Activated T-cell treated with anti-CD3 and anti-CD28 coated beads, Interleukin-2, amount 50 U/mL, for 24 hours (primary cell): ENCODE data around the gene SMIM5.

Experiments
- DNase-seq: peaks from one replicate; pipeline ENCODE4 v3.0.0-alpha.2; 2020
- H3K27ac Mint-ChIP-seq: 2 replicates; pipeline ENCODE4 v1.8.0; 2020; ENCODE audit warnings: mild to moderate bottlenecking, mixed read lengths
- H3K27me3 Mint-ChIP-seq: 2 replicates; pipeline ENCODE4 v1.8.0; 2020; ENCODE audit warnings: mixed read lengths
- H3K36me3 Mint-ChIP-seq: 2 replicates; pipeline ENCODE4 v1.8.0; 2020; ENCODE audit warnings: low read depth, mixed read lengths
- H3K4me1 Mint-ChIP-seq: 2 replicates; pipeline ENCODE4 v1.8.0; 2020; ENCODE audit warnings: low read depth, mixed read lengths
- H3K4me3 Mint-ChIP-seq: 2 replicates; pipeline ENCODE4 v1.8.0; 2020; ENCODE audit warnings: mild to moderate bottlenecking, moderate library complexity, mixed read lengths
- H3K9me3 Mint-ChIP-seq: 2 replicates; pipeline ENCODE4 v1.8.0; 2020; ENCODE audit warnings: mixed read lengths

The SMIM5 gene

GRCh38 chr17:75614556-75615270, 18.5 kb upstream of the SMIM5 start:
- Mint-ChIP-seq H3K27ac (no peak overlapping the region), H3K27me3 (no peaks in the 10 kb centered on the region), H3K36me3 (no peaks in the 10 kb centered on the region), H3K4me3 (no peak overlapping the region), H3K4me1 (no peaks in the 10 kb centered on the region), H3K9me3 (no peaks in the 10 kb centered on the region)
- DNase-seq = no peak

GRCh38 chr17:75615301-75615700, 17.9 kb upstream of the SMIM5 start:
- Mint-ChIP-seq H3K36me3 (no peaks in the 10 kb centered on the region), H3K4me3 (no peak overlapping the region), H3K27me3 (no peaks in the 10 kb centered on the region), H3K9me3 (no peaks in the 10 kb centered on the region), H3K4me1 (no peaks in the 10 kb centered on the region), H3K27ac (no peak overlapping the region)
- no peak for DNase-seq

GRCh38 chr17:75616521-75617122, 16.6 kb upstream of the SMIM5 start:
- H3K27me3 Mint-ChIP-seq = no peaks in the 10 kb centered on the region
- no peaks in the 10 kb centered on the region for H3K36me3 Mint-ChIP-seq
- H3K9me3 Mint-ChIP-seq = no peaks in the 10 kb centered on the region
- no peak overlapping the region for H3K27ac Mint-ChIP-seq
- no peak overlapping the region for H3K4me3 Mint-ChIP-seq
- no peak for DNase-seq
- H3K4me1 Mint-ChIP-seq = no peaks in the 10 kb centered on the region

- Mint-ChIP-seq H3K4me3 (no peak overlapping the region), H3K4me1 (no peaks in the 10 kb centered on the region), H3K36me3 (no peaks in the 10 kb centered on the region), H3K27me3 (no peaks in the 10 kb centered on the region), H3K27ac (no peak overlapping the region), H3K9me3 (no peaks in the 10 kb centered on the region)
- DNase-seq = no peak
Observed at GRCh38 chr17:75617218-75617617, 16.0 kb upstream of the SMIM5 start.

- no peak overlapping the region for H3K4me3 Mint-ChIP-seq
- H3K4me1 Mint-ChIP-seq = no peaks in the 10 kb centered on the region
- no peak for DNase-seq
- no peaks in the 10 kb centered on the region for H3K9me3 Mint-ChIP-seq
- no peak overlapping the region for H3K27ac Mint-ChIP-seq
- H3K36me3 Mint-ChIP-seq = no peaks in the 10 kb centered on the region
- no peaks in the 10 kb centered on the region for H3K27me3 Mint-ChIP-seq
Observed at GRCh38 chr17:75617675-75618074, 15.6 kb upstream of the SMIM5 start.

GRCh38 chr17:75619506-75620431, 13.5 kb upstream of the SMIM5 start:
- H3K27me3 Mint-ChIP-seq = no peaks in the 10 kb centered on the region
- H3K27ac Mint-ChIP-seq = no peak overlapping the region
- no peaks in the 10 kb centered on the region for H3K36me3 Mint-ChIP-seq
- no peaks in the 10 kb centered on the region for H3K9me3 Mint-ChIP-seq
- DNase-seq = no peak
- no peaks in the 10 kb centered on the region for H3K4me1 Mint-ChIP-seq
- H3K4me3 Mint-ChIP-seq = no peak overlapping the region

GRCh38 chr17:75621489-75621888, 11.7 kb upstream of the SMIM5 start:
- H3K27me3 Mint-ChIP-seq = no peaks in the 10 kb centered on the region
- H3K4me1 Mint-ChIP-seq = no peaks in the 10 kb centered on the region
- DNase-seq = no peak
- H3K27ac Mint-ChIP-seq = no peak overlapping the region
- H3K36me3 Mint-ChIP-seq = peaks cover 4% of the 10 kb centered on the region
- H3K4me3 Mint-ChIP-seq = no peak overlapping the region
- H3K9me3 Mint-ChIP-seq = no peaks in the 10 kb centered on the region

- Mint-ChIP-seq H3K27me3 (no peaks in the 10 kb centered on the region), H3K4me1 (no peaks in the 10 kb centered on the region), H3K36me3 (peaks cover 9% of the 10 kb centered on the region), H3K4me3 (no peak overlapping the region), H3K9me3 (no peaks in the 10 kb centered on the region), H3K27ac (peak overlapping the region; percentile 48)
- DNase-seq = no peak
Observed at GRCh38 chr17:75622076-75622475, 11.2 kb upstream of the SMIM5 start.

GRCh38 chr17:75622771-75623273, 10.4 kb upstream of the SMIM5 start:
- Mint-ChIP-seq H3K4me1 (no peaks in the 10 kb centered on the region), H3K36me3 (peaks cover 13% of the 10 kb centered on the region), H3K4me3 (no peak overlapping the region), H3K27me3 (no peaks in the 10 kb centered on the region), H3K27ac (no peak overlapping the region), H3K9me3 (no peaks in the 10 kb centered on the region)
- DNase-seq = no peak

- H3K4me1 Mint-ChIP-seq = no peaks in the 10 kb centered on the region
- H3K27me3 Mint-ChIP-seq = no peaks in the 10 kb centered on the region
- no peak overlapping the region for H3K4me3 Mint-ChIP-seq
- no peak for DNase-seq
- peaks cover 13% of the 10 kb centered on the region for H3K36me3 Mint-ChIP-seq
- H3K27ac Mint-ChIP-seq = peak overlapping the region; percentile 14
- no peaks in the 10 kb centered on the region for H3K9me3 Mint-ChIP-seq
Observed at GRCh38 chr17:75623386-75623785, 9.8 kb upstream of the SMIM5 start.

GRCh38 chr17:75624021-75624420, 9.2 kb upstream of the SMIM5 start:
- peaks cover 16% of the 10 kb centered on the region for H3K36me3 Mint-ChIP-seq
- H3K27ac Mint-ChIP-seq = no peak overlapping the region
- H3K9me3 Mint-ChIP-seq = no peaks in the 10 kb centered on the region
- H3K27me3 Mint-ChIP-seq = no peaks in the 10 kb centered on the region
- H3K4me1 Mint-ChIP-seq = no peaks in the 10 kb centered on the region
- H3K4me3 Mint-ChIP-seq = no peak overlapping the region
- DNase-seq = no peak

- no peaks in the 10 kb centered on the region for H3K9me3 Mint-ChIP-seq
- peaks cover 16% of the 10 kb centered on the region for H3K36me3 Mint-ChIP-seq
- no peaks in the 10 kb centered on the region for H3K27me3 Mint-ChIP-seq
- no peak overlapping the region for H3K27ac Mint-ChIP-seq
- no peak for DNase-seq
- H3K4me1 Mint-ChIP-seq = no peaks in the 10 kb centered on the region
- H3K4me3 Mint-ChIP-seq = no peak overlapping the region
Observed at GRCh38 chr17:75624714-75625345, 8.4 kb upstream of the SMIM5 start.

- no peaks in the 10 kb centered on the region for H3K27me3 Mint-ChIP-seq
- H3K4me1 Mint-ChIP-seq = no peaks in the 10 kb centered on the region
- no peaks in the 10 kb centered on the region for H3K9me3 Mint-ChIP-seq
- peak; percentile 42 for DNase-seq
- no peak overlapping the region for H3K27ac Mint-ChIP-seq
- H3K4me3 Mint-ChIP-seq = no peak overlapping the region
- H3K36me3 Mint-ChIP-seq = peaks cover 24% of the 10 kb centered on the region
Observed at GRCh38 chr17:75625813-75626486, 7.3 kb upstream of the SMIM5 start.

GRCh38 chr17:75626496-75627038, 6.7 kb upstream of the SMIM5 start:
- no peak overlapping the region for H3K4me3 Mint-ChIP-seq
- no peaks in the 10 kb centered on the region for H3K27me3 Mint-ChIP-seq
- H3K36me3 Mint-ChIP-seq = peaks cover 25% of the 10 kb centered on the region
- no peaks in the 10 kb centered on the region for H3K9me3 Mint-ChIP-seq
- no peak overlapping the region for H3K27ac Mint-ChIP-seq
- DNase-seq = no peak
- H3K4me1 Mint-ChIP-seq = no peaks in the 10 kb centered on the region
